ENCODE results near the gene CELSR1.

Gene CELSR1

GRCh38 chr22:46374663-46375474, 162.6 kb downstream of the CELSR1 start:
- DNase-seq: no peak

GRCh38 chr22:46373921-46374662, 163.3 kb downstream of the CELSR1 start:
- no peak for DNase-seq

GRCh38 chr22:46373159-46373558, 164.3 kb downstream of the CELSR1 start:
- no peak for DNase-seq

GRCh38 chr22:46372686-46373085, 164.7 kb downstream of the CELSR1 start:
- no peak for DNase-seq

- DNase-seq: no peak
Observed at GRCh38 chr22:46371623-46372226, 165.7 kb downstream of the CELSR1 start.

GRCh38 chr22:46370584-46371291, 166.7 kb downstream of the CELSR1 start:
- no peak for DNase-seq

GRCh38 chr22:46369716-46370583, 167.5 kb downstream of the CELSR1 start:
- DNase-seq: no peak

- DNase-seq: no peak
Observed at GRCh38 chr22:46368871-46369715, 168.3 kb downstream of the CELSR1 start.

- no peak for DNase-seq
Observed at GRCh38 chr22:46368422-46368821, 169.0 kb downstream of the CELSR1 start.

GRCh38 chr22:46367707-46368191, 169.7 kb downstream of the CELSR1 start:
- peak in 2 of 14 donors; percentile 2 to 3 for DNase-seq

- DNase-seq: no peak
Observed at GRCh38 chr22:46366801-46367706, 170.4 kb downstream of the CELSR1 start.

GRCh38 chr22:46366327-46366731, 171.1 kb downstream of the CELSR1 start:
- no peak for DNase-seq

- DNase-seq: no peak
Observed at GRCh38 chr22:46365166-46365624, 172.2 kb downstream of the CELSR1 start.

GRCh38 chr22:46364341-46365165, 172.9 kb downstream of the CELSR1 start:
- no peak for DNase-seq

GRCh38 chr22:46363611-46364321, 173.7 kb downstream of the CELSR1 start:
- DNase-seq: no peak

GRCh38 chr22:46362934-46363515, 174.4 kb downstream of the CELSR1 start:
- no peak for DNase-seq

GRCh38 chr22:46362203-46362933, 175.1 kb downstream of the CELSR1 start:
- no peak for DNase-seq
